GM18520 (cell line): ENCODE measurements around the gene GRID2.

Source experiments
- ATAC-seq: cut with Tn5 transposase; IDR thresholded peaks from one replicate; pipeline ENCODE4 v1.9.1; 2021; ENCODE audit not compliant: unreplicated experiment

The GRID2 gene

GRCh38 chr4:93775551-93775950, 1471.8 kb downstream of the GRID2 start:
- no peak for ATAC-seq

GRCh38 chr4:93776386-93777080, 1472.8 kb downstream of the GRID2 start:
- ATAC-seq = no peak

GRCh38 chr4:93777081-93777460, 1473.3 kb downstream of the GRID2 start:
- no peak for ATAC-seq

- no peak for ATAC-seq
These were observed 1475.5 kb downstream of the GRID2 start for GRCh38 chr4:93779228-93779627.

GRCh38 chr4:93780080-93780479, 1476.3 kb downstream of the GRID2 start:
- ATAC-seq = no peak

- ATAC-seq = no peak
These were observed 1477.4 kb downstream of the GRID2 start for GRCh38 chr4:93781198-93781597.

GRCh38 chr4:93786149-93786548, 1482.4 kb downstream of the GRID2 start:
- no peak for ATAC-seq

- ATAC-seq = no peak
These were observed 1484.9 kb downstream of the GRID2 start for GRCh38 chr4:93788712-93789111.

- peak; percentile 51 for ATAC-seq
These were observed 1487.9 kb downstream of the GRID2 start for GRCh38 chr4:93791570-93792195.

GRCh38 chr4:93802045-93802444, 1498.3 kb downstream of the GRID2 start:
- ATAC-seq = no peak

GRCh38 chr4:93809773-93810172, 1506.0 kb downstream of the GRID2 start:
- ATAC-seq = no peak

GRCh38 chr4:93810340-93810992, 1506.7 kb downstream of the GRID2 start:
- ATAC-seq = no peak

- no peak for ATAC-seq
These were observed 1509.3 kb downstream of the GRID2 start for GRCh38 chr4:93813092-93813491.

GRCh38 chr4:93814141-93814540, 1510.4 kb downstream of the GRID2 start:
- no peak for ATAC-seq

GRCh38 chr4:93814722-93815121, 1511.0 kb downstream of the GRID2 start:
- no peak for ATAC-seq
